Skeletal muscle satellite cell (primary cell): ENCODE results near the gene TMEM181.
"Not testable (repeated sequence)": the region's sequence is repeated elsewhere in the genome, so short reads cannot be mapped to it uniquely, and the experiment has no call there.

ENCODE experiments used
- H3K27me3 ChIP-seq: 2 replicates; pipeline ENCODE4 v1.7.0; 2013; ENCODE audit warnings: low read length; ENCODE audit not compliant: control insufficient read depth, insufficient read depth
- H3K36me3 ChIP-seq: 2 replicates; pipeline ENCODE4 v1.7.0; 2013; ENCODE audit warnings: mild to moderate bottlenecking, control low read depth, low read length; ENCODE audit not compliant: insufficient read depth
- H3K4me1 ChIP-seq: 2 replicates; pipeline ENCODE4 v1.7.0; 2013; ENCODE audit warnings: low read length; ENCODE audit not compliant: control insufficient read depth, insufficient read depth
- H3K4me2 ChIP-seq: 2 replicates; pipeline ENCODE4 v1.7.0; 2013; ENCODE audit warnings: mild to moderate bottlenecking, low read length
- H3K4me3 ChIP-seq: 2 replicates; pipeline ENCODE4 v1.7.0; 2013; ENCODE audit warnings: low read length
- H3K9ac ChIP-seq: 2 replicates; pipeline ENCODE4 v1.7.0; 2013; ENCODE audit warnings: mild to moderate bottlenecking, low read depth, low read length, moderate library complexity
- H3K9me3 ChIP-seq: replicated peaks from 2 replicates; pipeline ENCODE4 v1.7.0; 2013; ENCODE audit warnings: mild to moderate bottlenecking, control low read depth, low read length

TMEM181 gene

GRCh38 chr6:158605266-158605878, 45.5 kb downstream of the TMEM181 start:
- no peaks in the 10 kb centered on the region for H3K27me3 ChIP-seq
- peaks cover 6% of the 10 kb centered on the region for H3K4me1 ChIP-seq
- H3K36me3 ChIP-seq, result peaks cover 65% of the 10 kb centered on the region
- no peak overlapping the region for H3K9ac ChIP-seq
- no peak overlapping the region for H3K4me3 ChIP-seq
- H3K4me2 ChIP-seq, result no peak overlapping the region
- H3K9me3 ChIP-seq, result no peaks in the 10 kb centered on the region

DNA sequence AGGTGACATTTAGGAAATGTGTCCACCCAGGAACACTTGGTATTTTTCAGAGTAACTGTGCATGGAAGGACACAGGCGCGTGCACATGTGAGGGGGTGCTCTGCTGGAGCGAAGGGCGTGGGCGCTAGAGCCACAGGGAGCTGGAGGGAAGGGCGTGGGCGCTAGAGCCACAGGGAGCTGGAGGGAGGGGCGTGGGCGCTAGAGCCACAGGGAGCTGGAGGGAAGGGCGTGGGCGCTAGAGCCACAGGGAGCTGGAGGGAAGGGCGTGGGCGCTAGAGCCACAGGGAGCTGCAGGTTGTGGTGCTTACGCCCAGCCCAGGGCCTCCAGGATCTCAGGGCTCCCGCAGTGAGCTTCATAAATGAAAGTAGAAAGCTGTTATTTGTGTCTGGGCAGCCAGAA, 46.1 kb downstream of the TMEM181 start:
- not testable (repeated sequence) for H3K27me3 ChIP-seq, H3K9me3 ChIP-seq, H3K9ac ChIP-seq, H3K4me1 ChIP-seq, H3K4me3 ChIP-seq, H3K4me2 ChIP-seq
- peaks cover 67% of the 10 kb centered on the region for H3K36me3 ChIP-seq

- H3K27me3 ChIP-seq, result no peaks in the 10 kb centered on the region
- H3K4me1 ChIP-seq, result peaks cover 6% of the 10 kb centered on the region
- H3K9me3 ChIP-seq, result no peaks in the 10 kb centered on the region
- H3K9ac ChIP-seq, result no peak overlapping the region
- no peak overlapping the region for H3K4me2 ChIP-seq
- no peak overlapping the region for H3K4me3 ChIP-seq
- peaks cover 73% of the 10 kb centered on the region for H3K36me3 ChIP-seq
Observed at GRCh38 chr6:158606935-158607334, 47.0 kb downstream of the TMEM181 start.

- Histone ChIP-seq H3K36me3 (peaks cover 70% of the 10 kb centered on the region), H3K9ac (peak overlapping the region; percentile 23)
Observed at GRCh38 chr6:158607411-158608170, 47.7 kb downstream of the TMEM181 start.

GRCh38 chr6:158608221-158608620, 48.3 kb downstream of the TMEM181 start:
- H3K9ac ChIP-seq, result no peak overlapping the region
- H3K4me3 ChIP-seq, result no peak overlapping the region
- H3K4me2 ChIP-seq, result no peak overlapping the region
- peaks cover 74% of the 10 kb centered on the region for H3K36me3 ChIP-seq
- no peaks in the 10 kb centered on the region for H3K27me3 ChIP-seq
- H3K9me3 ChIP-seq, result no peaks in the 10 kb centered on the region
- peaks cover 6% of the 10 kb centered on the region for H3K4me1 ChIP-seq

More at GRCh38 chr6:158607411-158608170, 47.7 kb downstream of the TMEM181 start:
- Histone ChIP-seq H3K27me3 (no peaks in the 10 kb centered on the region), H3K4me2 (no peak overlapping the region), H3K4me1 (peaks cover 6% of the 10 kb centered on the region), H3K9me3 (no peaks in the 10 kb centered on the region), H3K4me3 (no peak overlapping the region)

GRCh38 chr6:158609455-158610155, 49.7 kb downstream of the TMEM181 start:
- H3K9me3 ChIP-seq, result no peaks in the 10 kb centered on the region
- peaks cover 6% of the 10 kb centered on the region for H3K4me1 ChIP-seq
- H3K27me3 ChIP-seq, result no peaks in the 10 kb centered on the region
- H3K4me3 ChIP-seq, result no peak overlapping the region
- H3K4me2 ChIP-seq, result no peak overlapping the region
- peaks cover 76% of the 10 kb centered on the region for H3K36me3 ChIP-seq
- H3K9ac ChIP-seq, result no peak overlapping the region

GRCh38 chr6:158610319-158610968, 50.6 kb downstream of the TMEM181 start:
- peaks cover 6% of the 10 kb centered on the region for H3K4me1 ChIP-seq
- peaks cover 74% of the 10 kb centered on the region for H3K36me3 ChIP-seq
- H3K4me2 ChIP-seq, result no peak overlapping the region
- no peak overlapping the region for H3K4me3 ChIP-seq
- H3K9me3 ChIP-seq, result no peaks in the 10 kb centered on the region
- no peak overlapping the region for H3K9ac ChIP-seq
- no peaks in the 10 kb centered on the region for H3K27me3 ChIP-seq

DNA sequence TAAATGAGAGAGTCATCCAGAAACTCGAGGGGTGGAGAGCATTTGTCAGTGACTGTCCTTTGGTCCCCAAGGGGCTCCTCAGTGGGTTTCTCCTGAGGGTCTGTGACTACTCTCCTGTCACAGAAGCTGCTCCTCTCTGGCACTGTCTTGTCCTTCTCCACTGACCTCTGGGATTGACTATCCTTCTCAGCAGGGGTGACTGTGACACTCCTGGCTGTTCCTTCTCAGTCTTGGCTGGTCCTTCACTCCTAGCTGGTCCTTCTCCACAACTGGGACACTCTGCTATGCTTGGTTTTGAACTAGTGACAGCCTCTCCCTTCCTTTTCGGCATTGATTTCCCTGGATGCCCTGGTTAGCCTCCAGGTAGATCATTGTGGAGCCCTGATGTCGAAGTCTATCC, 51.1 kb downstream of the TMEM181 start:
- no peaks in the 10 kb centered on the region for H3K9me3 ChIP-seq
- H3K36me3 ChIP-seq, result peaks cover 69% of the 10 kb centered on the region
- no peak overlapping the region for H3K9ac ChIP-seq
- peaks cover 6% of the 10 kb centered on the region for H3K4me1 ChIP-seq
- H3K4me2 ChIP-seq, result no peak overlapping the region
- H3K4me3 ChIP-seq, result no peak overlapping the region
- H3K27me3 ChIP-seq, result no peaks in the 10 kb centered on the region

DNA sequence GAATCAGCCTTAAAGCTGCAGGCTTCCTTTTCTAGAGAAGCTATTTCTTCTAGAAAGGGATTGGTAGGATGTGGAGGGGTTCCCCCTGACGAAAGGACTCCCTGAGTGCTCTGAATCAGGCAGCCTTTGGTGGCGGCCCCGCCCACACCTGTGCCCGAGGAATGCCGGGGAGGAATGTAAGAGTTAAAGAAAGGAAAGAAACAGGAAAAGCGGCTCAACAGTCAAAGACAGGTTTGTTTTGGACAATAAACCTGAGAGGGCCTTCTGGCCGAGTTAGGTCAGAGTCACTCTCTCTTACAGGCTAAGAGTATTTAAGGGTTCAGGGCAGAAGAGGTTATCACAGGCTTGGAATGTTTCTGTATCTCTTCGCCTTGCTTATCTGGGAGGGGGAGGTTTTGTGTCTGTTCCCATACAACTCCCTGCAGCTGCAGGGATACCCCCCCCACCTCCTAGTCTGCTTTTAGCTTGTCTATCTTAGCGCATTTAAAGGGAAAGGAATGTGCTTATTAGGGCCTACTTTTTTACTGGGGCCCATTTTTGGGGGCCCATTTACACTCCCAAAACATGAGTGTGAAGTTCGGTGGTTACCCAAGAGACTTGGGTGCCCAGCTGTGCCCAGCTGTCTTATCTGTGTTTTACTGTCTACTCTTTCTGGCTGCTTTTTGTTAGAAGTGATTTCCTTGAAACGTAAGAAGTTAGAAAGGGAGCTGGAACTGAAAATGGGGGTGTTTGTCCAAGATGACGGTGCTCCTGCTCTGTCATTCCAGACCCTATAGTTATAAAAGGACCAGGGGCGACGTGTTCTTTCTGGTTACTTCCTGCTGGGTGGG, 51.9 kb downstream of the TMEM181 start:
- H3K9ac ChIP-seq, result no peak overlapping the region
- no peaks in the 10 kb centered on the region for H3K27me3 ChIP-seq
- peaks cover 6% of the 10 kb centered on the region for H3K4me1 ChIP-seq
- peaks cover 64% of the 10 kb centered on the region for H3K36me3 ChIP-seq
- H3K4me3 ChIP-seq, result no peak overlapping the region
- no peak overlapping the region for H3K4me2 ChIP-seq
- H3K9me3 ChIP-seq, result no peaks in the 10 kb centered on the region

DNA sequence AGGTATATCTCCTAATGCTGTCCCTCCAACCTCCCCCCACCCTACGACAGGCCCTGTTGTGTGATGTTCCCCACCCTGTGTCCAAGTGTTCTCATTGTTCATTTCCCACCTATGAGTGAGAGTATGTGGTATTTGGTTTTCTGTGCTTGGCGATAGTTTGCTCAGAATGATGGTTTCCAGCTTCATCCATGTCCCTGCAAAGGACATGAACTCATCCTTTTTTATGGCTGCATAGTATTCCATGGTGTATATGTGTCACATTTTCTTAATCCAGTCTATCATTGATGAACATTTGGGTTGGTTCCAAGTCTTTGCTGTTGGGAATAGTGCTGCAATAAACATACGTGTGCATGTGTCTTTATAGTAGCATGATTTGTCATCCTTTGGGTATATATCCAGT, 54.7 kb downstream of the TMEM181 start:
- not testable (repeated sequence) for H3K4me3 ChIP-seq, H3K4me2 ChIP-seq, H3K4me1 ChIP-seq, H3K27me3 ChIP-seq, H3K9me3 ChIP-seq, H3K9ac ChIP-seq
- peaks cover 36% of the 10 kb centered on the region for H3K36me3 ChIP-seq

- not testable (repeated sequence) for H3K9ac ChIP-seq, H3K4me2 ChIP-seq, H3K9me3 ChIP-seq, H3K4me1 ChIP-seq, H3K27me3 ChIP-seq, H3K4me3 ChIP-seq
- H3K36me3 ChIP-seq, result peaks cover 27% of the 10 kb centered on the region
Observed at GRCh38 chr6:158618289-158618688, 58.4 kb downstream of the TMEM181 start.
